ENCODE measurements around the gene ANGPT4.

ANGPT4 gene

DNA sequence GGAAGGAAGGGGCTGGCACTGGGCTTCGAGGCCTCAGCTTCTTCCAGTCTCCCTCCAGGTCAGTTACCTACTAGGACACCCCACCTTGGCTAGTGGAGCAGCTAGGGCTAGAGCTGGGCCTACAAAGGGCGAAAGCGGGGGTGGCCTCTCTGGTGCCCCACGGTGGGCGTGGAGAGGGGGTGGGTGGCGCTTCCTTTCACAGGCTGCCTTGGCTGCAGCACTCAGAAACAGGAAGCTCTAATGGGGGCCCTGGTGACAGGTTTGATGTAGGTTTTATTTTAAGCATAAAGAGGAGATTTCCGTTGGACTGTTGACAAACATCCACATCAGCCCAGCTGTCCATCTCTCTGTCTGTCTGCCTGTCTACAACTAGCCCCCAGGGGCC lies 69.2 kb downstream of the ANGPT4 start:
- Histone ChIP-seq H3K9me3 (ENCODE audit: insufficient read depth, low read length) (no peaks in the 10 kb centered on the region), H3K27ac (ENCODE audit: low read depth, low read length) (peak overlapping the region; percentile 62), H2AFZ (ENCODE audit: low read depth, low read length, severe bottlenecking) (peak overlapping the region; percentile 6), H3K4me2 (ENCODE audit: low read depth, low read length, poor library complexity, severe bottlenecking) (peak overlapping the region; percentile 47), H3K79me2 (ENCODE audit: insufficient read depth, low read length) (no peaks in the 10 kb centered on the region), H3K4me3 (ENCODE audit: insufficient read depth, low read length, poor library complexity, severe bottlenecking) (no peak overlapping the region), H3K9ac (ENCODE audit: low read length) (peak overlapping the region; percentile 21), H4K20me1 (ENCODE audit: low read depth, low read length) (no peaks in the 10 kb centered on the region), H3F3A (ENCODE audit: insufficient read depth) (no peaks in the 10 kb centered on the region), H3K9me2 (replicated peaks; ENCODE audit: insufficient read depth, low read length) (no peaks in the 10 kb centered on the region), H3K27me3 (ENCODE audit: low read length) (no peaks in the 10 kb centered on the region), H3K36me3 (ENCODE audit: low read length) (no peaks in the 10 kb centered on the region)
- TF ChIP-seq, protein P1, sequence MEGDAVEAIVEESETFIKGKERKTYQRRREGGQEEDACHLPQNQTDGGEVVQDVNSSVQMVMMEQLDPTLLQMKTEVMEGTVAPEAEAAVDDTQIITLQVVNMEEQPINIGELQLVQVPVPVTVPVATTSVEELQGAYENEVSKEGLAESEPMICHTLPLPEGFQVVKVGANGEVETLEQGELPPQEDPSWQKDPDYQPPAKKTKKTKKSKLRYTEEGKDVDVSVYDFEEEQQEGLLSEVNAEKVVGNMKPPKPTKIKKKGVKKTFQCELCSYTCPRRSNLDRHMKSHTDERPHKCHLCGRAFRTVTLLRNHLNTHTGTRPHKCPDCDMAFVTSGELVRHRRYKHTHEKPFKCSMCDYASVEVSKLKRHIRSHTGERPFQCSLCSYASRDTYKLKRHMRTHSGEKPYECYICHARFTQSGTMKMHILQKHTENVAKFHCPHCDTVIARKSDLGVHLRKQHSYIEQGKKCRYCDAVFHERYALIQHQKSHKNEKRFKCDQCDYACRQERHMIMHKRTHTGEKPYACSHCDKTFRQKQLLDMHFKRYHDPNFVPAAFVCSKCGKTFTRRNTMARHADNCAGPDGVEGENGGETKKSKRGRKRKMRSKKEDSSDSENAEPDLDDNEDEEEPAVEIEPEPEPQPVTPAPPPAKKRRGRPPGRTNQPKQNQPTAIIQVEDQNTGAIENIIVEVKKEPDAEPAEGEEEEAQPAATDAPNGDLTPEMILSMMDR (IDR thresholded peaks at IDR 0.05; ENCODE audit: insufficient read depth, low read length, poor library complexity, severe bottlenecking), result no peak
- no peak for TF ChIP-seq EZH2phosphoT487 (conservative IDR thresholded peaks at IDR 0.05; ENCODE audit: low read length)

DNA sequence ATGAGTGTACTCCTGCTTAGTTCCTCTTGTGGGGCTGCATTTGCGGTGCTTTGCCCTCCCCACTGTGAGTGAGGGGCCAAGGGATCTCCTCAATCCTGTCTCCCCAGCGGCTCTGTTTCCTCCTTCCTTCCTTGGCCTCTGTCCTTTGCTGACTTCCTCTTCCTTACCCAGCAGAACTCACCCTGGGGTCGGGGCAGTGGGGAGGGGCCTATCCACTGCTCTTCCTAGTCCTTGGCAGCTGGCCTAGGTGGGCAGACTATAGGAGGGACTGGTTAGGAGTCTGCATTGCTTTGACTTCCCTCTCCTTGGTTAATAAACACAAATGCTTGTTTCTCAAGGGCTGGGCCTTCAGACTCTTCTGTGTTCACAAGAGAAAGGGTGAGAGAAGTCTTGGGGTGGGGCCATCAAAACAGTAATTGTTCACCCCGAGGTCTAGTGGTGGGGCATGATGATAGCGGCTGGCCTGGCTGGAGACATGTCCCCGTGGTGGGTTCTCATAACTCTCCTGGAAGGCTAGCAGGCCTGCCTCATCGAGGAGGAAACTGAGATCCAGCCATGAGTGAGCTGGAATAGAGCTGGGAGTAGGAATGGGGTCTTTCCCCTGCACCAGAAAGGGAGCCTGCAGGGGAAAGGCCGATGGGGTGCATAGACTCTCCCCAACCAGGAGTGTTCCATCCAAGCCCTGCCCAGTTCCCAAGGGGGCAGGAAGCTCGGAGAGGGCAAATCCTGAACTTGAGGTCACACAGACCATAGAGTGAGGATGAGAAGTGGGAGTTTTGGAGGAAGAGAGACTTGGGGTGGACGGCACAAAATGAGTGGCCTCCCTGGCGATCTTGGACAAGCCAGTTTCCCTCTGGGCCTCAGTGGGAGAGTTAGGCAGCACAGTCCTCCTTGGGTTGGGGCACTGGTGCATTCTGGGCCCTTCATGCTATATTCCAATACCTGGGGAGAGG lies 69.9 kb downstream of the ANGPT4 start:
- Histone ChIP-seq H2AFZ (ENCODE audit: low read depth, low read length, severe bottlenecking) (peak overlapping the region; percentile 6), H3K79me2 (ENCODE audit: insufficient read depth, low read length) (no peaks in the 10 kb centered on the region), H3K9ac (ENCODE audit: low read length) (peak overlapping the region; percentile 21), H3K36me3 (ENCODE audit: low read length) (no peaks in the 10 kb centered on the region), H3F3A (ENCODE audit: insufficient read depth) (no peaks in the 10 kb centered on the region), H4K20me1 (ENCODE audit: low read depth, low read length) (no peaks in the 10 kb centered on the region), H3K9me3 (ENCODE audit: insufficient read depth, low read length) (no peaks in the 10 kb centered on the region), H3K27me3 (ENCODE audit: low read length) (no peaks in the 10 kb centered on the region), H3K9me2 (replicated peaks; ENCODE audit: insufficient read depth, low read length) (no peaks in the 10 kb centered on the region), H3K27ac (ENCODE audit: low read depth, low read length) (peak overlapping the region; percentile 46), H3K4me3 (ENCODE audit: insufficient read depth, low read length, poor library complexity, severe bottlenecking) (no peak overlapping the region), H3K4me2 (ENCODE audit: low read depth, low read length, poor library complexity, severe bottlenecking) (peak overlapping the region; percentile 47)
- TF ChIP-seq EZH2phosphoT487 (conservative IDR thresholded peaks at IDR 0.05; ENCODE audit: low read length), result no peak
- TF ChIP-seq, protein P1 (IDR thresholded peaks at IDR 0.05; ENCODE audit: insufficient read depth, low read length, poor library complexity, severe bottlenecking), result no peak

DNA sequence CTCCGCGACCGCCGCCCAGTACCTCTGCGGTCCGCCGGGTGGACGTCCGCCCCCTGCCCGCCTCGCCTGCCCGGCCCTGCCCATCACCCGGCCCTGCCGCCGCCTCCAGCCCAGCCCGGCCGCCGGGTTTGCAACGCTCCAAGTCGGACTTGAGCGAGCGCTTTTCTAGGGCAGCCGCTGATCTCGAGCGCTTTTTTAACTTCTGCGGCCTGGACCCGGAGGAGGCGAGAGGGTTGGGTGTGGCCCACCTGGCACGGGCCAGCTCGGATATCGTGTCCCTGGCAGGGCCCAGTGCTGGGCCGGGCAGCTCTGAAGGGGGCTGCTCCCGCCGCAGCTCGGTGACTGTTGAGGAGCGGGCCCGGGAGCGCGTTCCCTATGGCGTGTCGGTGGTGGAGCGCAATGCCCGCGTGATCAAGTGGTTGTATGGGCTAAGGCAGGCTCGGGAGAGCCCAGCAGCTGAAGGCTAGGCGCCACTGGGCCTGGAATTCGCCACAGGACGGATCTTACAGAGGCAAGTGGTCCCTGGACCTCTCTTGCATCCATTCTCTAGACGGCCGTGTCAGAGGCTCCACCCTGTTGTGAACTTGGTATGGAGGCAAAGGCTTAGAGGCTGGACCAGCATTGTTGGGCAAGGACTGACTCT lies 70.8 kb downstream of the ANGPT4 start:
- no peaks in the 10 kb centered on the region for H3K79me2 ChIP-seq (ENCODE audit: insufficient read depth, low read length)
- no peak overlapping the region for H3K4me3 ChIP-seq (ENCODE audit: insufficient read depth, low read length, poor library complexity, severe bottlenecking)
- peak overlapping the region; percentile 47 for H3K4me2 ChIP-seq (ENCODE audit: low read depth, low read length, poor library complexity, severe bottlenecking)
- no peaks in the 10 kb centered on the region for H3K36me3 ChIP-seq (ENCODE audit: low read length)
- H3K9me2 ChIP-seq (replicated peaks; ENCODE audit: insufficient read depth, low read length), result no peaks in the 10 kb centered on the region
- no peaks in the 10 kb centered on the region for H3K27me3 ChIP-seq (ENCODE audit: low read length)
- no peak overlapping the region for H3K9ac ChIP-seq (ENCODE audit: low read length)
- peak overlapping the region; percentile 46 for H3K27ac ChIP-seq (ENCODE audit: low read depth, low read length)
- TF ChIP-seq, protein P1 (IDR thresholded peaks at IDR 0.05; ENCODE audit: insufficient read depth, low read length, poor library complexity, severe bottlenecking), result no peak
- no peak for TF ChIP-seq EZH2phosphoT487 (conservative IDR thresholded peaks at IDR 0.05; ENCODE audit: low read length)
- H3K9me3 ChIP-seq (ENCODE audit: insufficient read depth, low read length), result no peaks in the 10 kb centered on the region
- no peak overlapping the region for H2AFZ ChIP-seq (ENCODE audit: low read depth, low read length, severe bottlenecking)
- H3F3A ChIP-seq (ENCODE audit: insufficient read depth), result no peaks in the 10 kb centered on the region
- H4K20me1 ChIP-seq (ENCODE audit: low read depth, low read length), result no peaks in the 10 kb centered on the region

All from SU-DHL-6 (cell line).